ENCODE data around the gene ALDH5A1.
"Not testable (repeated sequence)": the region's sequence is repeated elsewhere in the genome, so short reads cannot be mapped to it uniquely, and the experiment has no call there.

ALDH5A1 gene

GRCh38 chr6:24484657-24485323 is 10.0 kb upstream of the ALDH5A1 start:
- in situ Hi-C loops (cut with MboI; ENCODE audit: low sequenced_read_pairs), result no loop called here

DNA sequence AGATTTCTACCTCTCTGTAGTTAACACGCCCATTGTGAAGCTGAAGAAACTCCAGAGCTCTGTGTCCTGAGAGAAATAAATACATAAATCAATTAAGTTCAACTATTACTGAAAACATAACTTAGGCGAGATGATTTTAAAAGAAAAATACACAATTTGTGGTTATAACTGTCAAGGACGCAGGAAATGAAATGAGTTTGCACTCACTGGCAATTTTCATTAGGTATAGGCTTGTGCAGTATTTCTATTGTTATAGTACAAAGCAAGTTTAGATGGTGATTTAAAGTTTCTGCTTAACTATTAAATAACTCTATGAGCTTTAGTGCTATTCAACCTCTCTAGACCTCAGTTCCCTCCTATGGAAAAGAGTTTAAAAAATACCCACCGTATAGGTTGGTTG is 8.7 kb upstream of the ALDH5A1 start:
- in situ Hi-C loops (cut with MboI; ENCODE audit: low sequenced_read_pairs), result no loop called here

GRCh38 chr6:24489470-24489869 is 5.3 kb upstream of the ALDH5A1 start, which contains the start of gene GPLD1:
Gene GPLD1, minus strand, starts transcription at chr6:24489578. Its CDS starts 67 bp downstream, at chr6:24489511.
- in situ Hi-C loops (cut with MboI; ENCODE audit: low sequenced_read_pairs), result no loop called here

- in situ Hi-C loops (cut with MboI; ENCODE audit: low sequenced_read_pairs), result no loop called here
These were observed 4.9 kb upstream of the ALDH5A1 start for GRCh38 chr6:24489881-24490280.

DNA sequence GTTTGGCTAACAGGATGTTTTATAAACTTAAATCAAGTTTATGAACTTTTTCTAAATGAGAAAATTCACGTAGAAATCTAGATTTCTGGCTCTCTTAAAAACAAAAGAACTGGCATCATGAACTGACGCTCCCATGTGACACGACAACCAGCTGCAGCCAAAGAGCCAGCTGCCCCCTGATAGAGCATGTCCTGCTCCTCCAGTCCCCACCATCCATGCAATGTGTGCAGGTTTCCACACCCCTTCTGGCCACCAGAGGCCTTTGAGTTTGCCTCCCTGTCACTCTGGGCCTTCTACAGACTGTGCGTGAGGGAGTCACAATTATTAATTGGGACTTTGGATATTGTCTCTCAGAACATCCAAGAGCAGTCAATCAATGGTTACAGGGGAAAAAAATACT is 3.8 kb upstream of the ALDH5A1 start:
- in situ Hi-C loops (cut with MboI; ENCODE audit: low sequenced_read_pairs), result no loop called here

DNA sequence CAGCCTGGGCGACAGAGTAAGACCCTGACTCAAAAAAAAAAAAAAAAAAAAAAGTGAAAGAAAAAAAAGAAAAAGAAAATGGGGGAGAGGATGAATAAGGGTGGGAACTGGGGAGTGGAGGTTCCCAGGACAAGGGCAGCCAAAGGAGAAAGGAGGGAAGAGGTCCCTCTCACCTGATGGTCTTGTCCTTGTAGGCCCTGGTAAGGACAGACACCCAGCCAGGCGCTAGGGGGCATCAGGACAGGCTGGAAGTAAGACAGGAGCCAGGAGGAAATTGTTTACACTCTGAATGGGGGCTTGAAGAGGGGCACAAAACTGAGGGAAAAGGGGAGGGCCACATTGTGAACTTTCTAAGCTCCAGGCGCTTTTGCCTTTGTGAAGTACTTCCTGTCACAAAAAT is 2.3 kb upstream of the ALDH5A1 start:
- in situ Hi-C loops (cut with MboI; ENCODE audit: low sequenced_read_pairs), result no loop called here

DNA sequence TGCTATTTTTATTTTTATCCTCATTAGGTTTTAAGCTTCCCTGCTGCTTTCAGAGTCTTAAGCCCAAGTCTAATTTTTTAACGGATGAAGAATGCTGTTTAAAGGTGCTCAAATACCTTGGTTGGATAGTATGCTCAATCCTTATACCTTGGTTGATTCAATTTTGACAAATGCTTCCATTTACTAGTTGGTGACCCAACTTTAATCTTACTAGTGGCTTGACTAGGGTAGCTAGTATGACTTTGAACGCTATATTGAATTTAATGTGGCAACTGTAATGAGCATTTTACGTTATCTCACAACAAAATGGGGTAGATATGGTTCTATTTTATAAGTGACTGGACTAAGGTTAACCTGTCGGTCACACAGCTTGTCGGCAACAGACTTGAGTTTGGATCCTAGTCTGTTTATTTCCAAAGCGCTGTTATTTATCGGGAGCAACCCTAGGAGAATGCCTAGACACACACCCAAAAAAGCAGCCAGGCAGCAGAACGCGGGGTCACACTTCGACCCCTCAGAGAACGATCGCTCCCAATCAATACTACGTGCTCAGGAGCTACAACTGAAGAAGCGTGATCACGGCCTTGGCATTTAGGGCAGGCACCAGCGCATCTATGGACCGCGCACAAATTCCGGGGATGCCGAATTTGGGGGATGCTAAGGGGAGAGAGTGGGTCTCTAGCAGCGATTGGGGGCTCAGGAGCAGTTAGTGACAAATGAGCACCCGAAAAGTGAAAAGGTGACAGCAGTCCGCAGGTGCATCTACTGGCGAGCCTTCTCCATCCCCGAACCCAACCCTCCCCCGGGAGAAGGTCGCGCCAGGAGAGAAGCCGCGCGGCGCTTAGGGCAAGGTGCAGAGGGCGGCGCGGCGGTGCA is 586 bp upstream of the ALDH5A1 start:
- in situ Hi-C loops (cut with MboI; ENCODE audit: low sequenced_read_pairs), result no loop called here

GRCh38 chr6:24497254-24497970 is 2.6 kb downstream of the ALDH5A1 start:
- in situ Hi-C loops (cut with MboI; ENCODE audit: low sequenced_read_pairs), result no loop called here

- in situ Hi-C loops (cut with MboI; ENCODE audit: low sequenced_read_pairs), result no loop called here
These were observed 5.9 kb downstream of the ALDH5A1 start for GRCh38 chr6:24500683-24501082.

DNA sequence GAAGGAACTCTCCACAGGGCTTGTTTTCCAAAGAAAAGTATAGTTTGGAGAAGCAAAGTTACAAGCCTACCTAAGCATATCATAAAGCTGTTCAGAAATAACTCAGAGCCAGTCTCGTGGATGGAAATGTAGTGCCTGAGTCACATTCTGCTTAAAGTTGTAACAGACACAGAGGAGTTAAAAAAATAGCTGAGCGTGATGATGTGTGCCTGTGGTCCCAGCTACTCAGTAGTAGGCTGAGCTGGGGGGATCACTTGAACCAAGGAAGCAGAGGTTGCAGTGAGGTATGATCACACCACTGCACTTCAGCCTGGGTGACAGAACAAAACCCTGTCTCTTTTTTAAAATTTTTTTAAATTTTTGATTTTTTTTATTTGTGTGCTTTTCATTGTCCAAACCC is 6.6 kb downstream of the ALDH5A1 start:
- in situ Hi-C loops (cut with MboI; ENCODE audit: low sequenced_read_pairs), result no loop called here

- in situ Hi-C loops (cut with MboI; ENCODE audit: low sequenced_read_pairs), result no loop called here
These were observed 7.1 kb downstream of the ALDH5A1 start for GRCh38 chr6:24501914-24502313.

DNA sequence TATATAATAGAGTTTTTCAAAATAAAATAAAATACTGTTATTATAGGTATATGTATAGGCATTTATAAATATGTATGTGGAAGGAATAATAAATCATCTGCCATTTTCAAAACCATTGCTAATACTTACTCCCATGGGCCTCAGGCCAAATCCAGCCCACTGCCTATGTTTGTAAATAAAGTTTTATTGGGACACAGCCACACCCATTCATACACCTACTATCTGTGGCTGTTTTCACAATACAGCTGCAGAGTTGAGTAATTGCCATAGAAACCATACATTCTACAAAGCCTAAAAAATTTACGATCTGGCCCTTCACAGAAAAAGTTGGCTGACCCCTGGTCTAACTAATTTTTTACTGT is 9.5 kb downstream of the ALDH5A1 start:
- in situ Hi-C loops (cut with MboI; ENCODE audit: low sequenced_read_pairs), result no loop called here

DNA sequence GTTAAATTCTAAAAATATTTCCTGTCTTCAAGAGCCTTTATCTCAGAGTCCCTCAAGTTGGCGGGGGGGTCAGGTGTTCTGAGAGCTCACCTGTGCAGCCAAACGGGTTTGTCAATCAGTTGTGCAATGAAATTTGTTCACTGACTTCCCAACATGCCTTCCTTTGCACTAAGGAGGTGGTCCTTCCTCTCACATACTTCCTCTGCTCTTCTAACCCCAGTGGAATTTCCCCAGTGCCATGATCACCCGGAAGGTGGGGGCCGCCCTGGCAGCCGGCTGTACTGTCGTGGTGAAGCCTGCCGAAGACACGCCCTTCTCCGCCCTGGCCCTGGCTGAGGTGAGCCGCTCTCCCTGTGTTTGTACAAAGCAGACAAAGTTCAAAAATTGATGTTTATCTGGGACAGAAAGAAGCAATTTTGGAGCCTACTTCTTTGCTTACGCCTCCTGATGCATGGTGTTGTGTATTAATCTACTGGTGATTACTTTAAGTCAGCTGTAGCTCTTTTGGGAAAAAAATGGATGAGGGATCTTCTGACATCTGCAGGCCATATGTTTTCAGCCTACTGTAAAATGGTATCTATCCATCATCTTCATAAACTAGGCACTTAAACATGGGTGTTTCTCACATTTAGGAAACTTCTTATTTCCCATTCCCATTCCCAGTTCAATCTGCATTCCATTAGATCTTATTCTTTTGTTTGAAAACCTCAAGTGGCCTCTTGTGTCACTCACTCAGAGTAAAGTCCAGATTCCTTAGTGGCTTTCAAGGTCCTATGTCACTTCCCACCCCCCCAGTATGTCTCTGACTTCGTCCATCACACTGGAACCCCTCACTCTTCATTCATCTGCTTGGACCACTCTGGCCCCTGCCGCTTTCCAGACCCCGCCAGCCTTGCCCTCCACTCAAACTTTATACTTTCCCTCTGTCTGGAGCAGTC is 10.1 kb downstream of the ALDH5A1 start:
- in situ Hi-C loops (cut with MboI; ENCODE audit: low sequenced_read_pairs), result no loop called here

GRCh38 chr6:24506814-24507520 is 12.2 kb downstream of the ALDH5A1 start:
- in situ Hi-C loops (cut with MboI; ENCODE audit: low sequenced_read_pairs), result no loop called here

DNA sequence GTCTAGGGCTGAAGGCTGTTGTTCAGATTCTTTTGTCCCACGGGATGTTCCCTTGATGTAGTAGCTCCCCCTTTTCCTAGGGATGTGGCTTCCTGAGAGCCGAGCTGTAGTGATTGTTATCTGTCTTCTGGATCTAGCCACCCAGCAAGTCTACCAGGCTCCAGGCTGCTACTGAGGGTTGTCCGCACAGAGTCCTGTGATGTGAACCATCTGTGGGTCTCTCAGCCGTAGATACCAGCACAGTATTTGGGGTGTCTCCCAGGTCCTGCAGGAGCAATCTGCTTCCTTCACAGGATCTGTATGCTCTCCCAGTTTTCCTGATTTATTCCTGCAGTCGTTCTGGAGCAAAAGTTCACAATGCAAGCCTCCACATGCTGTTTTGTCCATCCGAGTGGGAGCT is 17.2 kb downstream of the ALDH5A1 start:
- in situ Hi-C loops (cut with MboI; ENCODE audit: low sequenced_read_pairs), result not testable (repeated sequence)

DNA sequence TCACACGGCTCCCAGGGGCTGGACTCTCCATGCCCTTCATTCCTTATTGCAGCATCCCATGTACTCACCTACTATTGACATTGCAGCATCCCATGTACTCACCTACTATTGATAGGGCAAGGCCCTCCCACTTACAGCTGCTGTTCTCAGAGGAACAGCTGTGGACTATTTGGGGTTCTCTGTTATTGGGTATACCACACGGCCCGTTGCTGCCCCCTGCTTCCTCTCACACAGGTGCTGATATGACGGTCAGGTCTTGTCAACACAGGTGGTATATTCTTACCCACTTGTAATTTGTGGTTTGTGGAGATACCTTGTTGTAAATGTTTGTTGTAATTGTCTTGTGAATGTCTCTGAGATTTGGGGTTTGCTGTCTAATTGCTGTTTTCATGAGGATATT is 18.8 kb downstream of the ALDH5A1 start:
- in situ Hi-C loops (cut with MboI; ENCODE audit: low sequenced_read_pairs), result no loop called here

DNA sequence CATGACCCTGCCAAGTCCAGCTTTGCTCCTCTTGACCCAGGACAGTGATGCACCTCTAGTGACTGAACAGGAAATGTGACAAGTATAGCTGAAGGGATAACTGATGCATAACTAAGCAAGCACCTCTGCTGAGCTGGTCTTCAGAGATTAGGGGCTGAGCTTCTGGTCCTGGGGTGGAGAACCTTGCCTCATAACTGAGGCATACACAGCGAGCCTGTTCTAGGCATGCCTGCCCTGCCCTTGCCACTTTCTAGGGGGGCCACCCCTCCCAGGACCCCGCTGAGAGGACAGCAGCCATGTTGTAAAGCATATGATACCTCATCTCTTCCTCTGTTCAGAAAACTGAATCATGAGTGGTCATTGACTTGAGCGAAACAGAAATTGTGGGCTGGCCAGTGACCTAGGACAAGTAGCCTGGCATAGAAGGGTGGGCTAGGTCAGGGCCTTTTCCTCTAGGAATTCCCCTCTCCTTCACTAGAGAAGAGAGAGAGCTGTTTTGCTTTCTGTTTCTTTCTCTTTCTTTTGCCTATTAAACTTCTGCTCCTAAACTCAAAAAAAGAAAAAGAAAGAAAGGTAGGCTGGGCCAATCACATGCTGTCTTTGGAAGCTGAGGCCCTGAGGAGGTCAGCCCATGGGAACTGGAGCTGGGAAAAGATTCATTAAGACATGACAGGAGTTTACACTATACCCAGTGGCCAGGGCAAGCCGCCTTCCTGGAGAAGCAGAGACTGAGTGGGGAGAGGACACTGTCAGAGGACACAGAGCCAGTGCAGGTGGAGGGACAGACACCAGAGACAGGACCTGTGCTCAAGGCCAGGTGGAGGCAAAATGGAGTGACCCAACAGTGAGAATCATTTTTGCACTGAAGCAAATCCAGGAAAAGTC is 23.1 kb downstream of the ALDH5A1 start:
- in situ Hi-C loops (cut with MboI; ENCODE audit: low sequenced_read_pairs), result no loop called here

- in situ Hi-C loops (cut with MboI; ENCODE audit: low sequenced_read_pairs), result no loop called here
These were observed 26.3 kb downstream of the ALDH5A1 start for GRCh38 chr6:24520929-24521546.
